Neuron (in vitro differentiated cells): ENCODE data around the gene EDARADD.

Experiments used
- H2AFZ ChIP-seq: one replicate; pipeline ENCODE4 v1.6.1; 2013; ENCODE audit warnings: low read depth, mild to moderate bottlenecking, inconsistent platforms, low read length, moderate library complexity
- H3K27me3 ChIP-seq: one replicate; pipeline ENCODE4 v1.6.1; 2013; ENCODE audit warnings: low read length; ENCODE audit not compliant: insufficient read depth
- H3K36me3 ChIP-seq: one replicate; pipeline ENCODE4 v1.6.1; 2013; ENCODE audit warnings: low read length; ENCODE audit not compliant: insufficient read depth
- H3K4me1 ChIP-seq: one replicate; pipeline ENCODE4 v1.6.1; 2013; ENCODE audit warnings: low read length; ENCODE audit not compliant: insufficient read depth
- H3K4me3 ChIP-seq: 2 replicates; pipeline ENCODE4 v1.5.1; 2013; ENCODE audit warnings: mild to moderate bottlenecking, low read length, moderate library complexity
- H3K9me3 ChIP-seq: one replicate; pipeline ENCODE4 v1.6.1; 2013; ENCODE audit warnings: low read length

The EDARADD gene

GRCh38 chr1:236465231-236465958 lies 71.3 kb downstream of the EDARADD start:
- Histone ChIP-seq H2AFZ (no peak overlapping the region), H3K36me3 (no peaks in the 10 kb centered on the region), H3K4me3 (no peak overlapping the region), H3K4me1 (no peaks in the 10 kb centered on the region), H3K27me3 (peaks cover 3% of the 10 kb centered on the region), H3K9me3 (no peaks in the 10 kb centered on the region)

DNA sequence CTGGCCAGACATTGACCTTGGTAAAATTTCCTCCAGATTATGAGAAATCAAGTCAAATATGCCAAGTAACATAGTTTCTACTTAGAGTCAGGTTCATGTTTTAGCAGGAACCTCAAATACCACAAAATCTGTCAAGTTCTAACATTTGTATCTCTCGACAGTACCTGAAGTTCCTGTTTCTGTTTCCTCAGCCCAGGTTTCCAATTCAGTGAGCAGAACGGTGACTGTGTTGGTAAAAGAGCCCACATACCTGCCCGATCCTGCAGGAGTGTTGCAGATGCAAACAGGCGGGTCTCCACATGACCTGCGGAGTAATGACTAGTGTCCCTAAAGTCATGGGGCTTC lies 71.8 kb downstream of the EDARADD start:
- peaks cover 3% of the 10 kb centered on the region for H3K27me3 ChIP-seq
- H3K4me3 ChIP-seq: no peak overlapping the region
- no peaks in the 10 kb centered on the region for H3K4me1 ChIP-seq
- no peak overlapping the region for H2AFZ ChIP-seq
- H3K36me3 ChIP-seq: no peaks in the 10 kb centered on the region
- no peaks in the 10 kb centered on the region for H3K9me3 ChIP-seq

GRCh38 chr1:236467327-236467641 lies 73.2 kb downstream of the EDARADD start:
- Histone ChIP-seq H3K36me3 (no peaks in the 10 kb centered on the region), H3K27me3 (peaks cover 5% of the 10 kb centered on the region), H2AFZ (no peak overlapping the region), H3K4me1 (no peaks in the 10 kb centered on the region), H3K4me3 (no peak overlapping the region), H3K9me3 (no peaks in the 10 kb centered on the region)

GRCh38 chr1:236468625-236469024 lies 74.5 kb downstream of the EDARADD start:
- H2AFZ ChIP-seq: no peak overlapping the region
- no peaks in the 10 kb centered on the region for H3K4me1 ChIP-seq
- no peaks in the 10 kb centered on the region for H3K36me3 ChIP-seq
- H3K9me3 ChIP-seq: no peaks in the 10 kb centered on the region
- peaks cover 5% of the 10 kb centered on the region for H3K27me3 ChIP-seq
- no peak overlapping the region for H3K4me3 ChIP-seq

GRCh38 chr1:236469466-236469865 lies 75.4 kb downstream of the EDARADD start:
- Histone ChIP-seq H3K4me3 (no peak overlapping the region), H3K4me1 (no peaks in the 10 kb centered on the region), H3K9me3 (no peaks in the 10 kb centered on the region), H2AFZ (no peak overlapping the region), H3K36me3 (no peaks in the 10 kb centered on the region), H3K27me3 (peaks cover 5% of the 10 kb centered on the region)

- Histone ChIP-seq H3K27me3 (peaks cover 2% of the 10 kb centered on the region), H3K4me1 (no peaks in the 10 kb centered on the region), H3K9me3 (no peaks in the 10 kb centered on the region), H3K36me3 (no peaks in the 10 kb centered on the region), H3K4me3 (no peak overlapping the region), H2AFZ (no peak overlapping the region)
Measured at GRCh38 chr1:236471096-236471495, 77.0 kb downstream of the EDARADD start.

GRCh38 chr1:236471653-236472052 lies 77.6 kb downstream of the EDARADD start:
- peaks cover 2% of the 10 kb centered on the region for H3K27me3 ChIP-seq
- no peaks in the 10 kb centered on the region for H3K4me1 ChIP-seq
- H3K36me3 ChIP-seq: no peaks in the 10 kb centered on the region
- no peaks in the 10 kb centered on the region for H3K9me3 ChIP-seq
- H3K4me3 ChIP-seq: no peak overlapping the region
- no peak overlapping the region for H2AFZ ChIP-seq

GRCh38 chr1:236472850-236473788 lies 79.0 kb downstream of the EDARADD start:
- H3K4me3 ChIP-seq: no peak overlapping the region
- H3K27me3 ChIP-seq: peaks cover 2% of the 10 kb centered on the region
- H3K9me3 ChIP-seq: no peaks in the 10 kb centered on the region

DNA sequence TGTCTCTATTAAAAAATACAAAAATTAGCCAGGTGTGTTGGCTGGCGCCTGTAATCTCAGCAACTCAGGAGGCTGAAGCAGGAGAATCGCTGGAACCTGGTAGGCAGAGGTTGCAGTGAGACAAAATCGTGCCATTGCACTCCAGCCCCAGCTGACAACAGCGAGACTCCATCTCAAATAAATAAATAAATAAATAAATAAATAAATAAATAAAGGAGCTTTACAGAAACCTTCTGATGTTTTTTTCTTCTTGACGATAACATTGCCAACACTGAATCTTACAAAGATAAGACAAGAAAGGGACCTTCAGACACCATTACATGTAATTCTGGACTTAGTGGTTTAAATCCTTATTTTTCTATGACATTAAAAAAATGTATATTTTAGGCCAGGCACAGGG lies 81.9 kb downstream of the EDARADD start:
- no peak overlapping the region for H2AFZ ChIP-seq
- H3K4me3 ChIP-seq: no peak overlapping the region
- H3K9me3 ChIP-seq: no peaks in the 10 kb centered on the region
- H3K4me1 ChIP-seq: no peaks in the 10 kb centered on the region
- peaks cover 2% of the 10 kb centered on the region for H3K27me3 ChIP-seq
- no peaks in the 10 kb centered on the region for H3K36me3 ChIP-seq

More at GRCh38 chr1:236472850-236473788, 79.0 kb downstream of the EDARADD start:
- Histone ChIP-seq H3K36me3 (no peaks in the 10 kb centered on the region), H2AFZ (no peak overlapping the region), H3K4me1 (no peaks in the 10 kb centered on the region)

DNA sequence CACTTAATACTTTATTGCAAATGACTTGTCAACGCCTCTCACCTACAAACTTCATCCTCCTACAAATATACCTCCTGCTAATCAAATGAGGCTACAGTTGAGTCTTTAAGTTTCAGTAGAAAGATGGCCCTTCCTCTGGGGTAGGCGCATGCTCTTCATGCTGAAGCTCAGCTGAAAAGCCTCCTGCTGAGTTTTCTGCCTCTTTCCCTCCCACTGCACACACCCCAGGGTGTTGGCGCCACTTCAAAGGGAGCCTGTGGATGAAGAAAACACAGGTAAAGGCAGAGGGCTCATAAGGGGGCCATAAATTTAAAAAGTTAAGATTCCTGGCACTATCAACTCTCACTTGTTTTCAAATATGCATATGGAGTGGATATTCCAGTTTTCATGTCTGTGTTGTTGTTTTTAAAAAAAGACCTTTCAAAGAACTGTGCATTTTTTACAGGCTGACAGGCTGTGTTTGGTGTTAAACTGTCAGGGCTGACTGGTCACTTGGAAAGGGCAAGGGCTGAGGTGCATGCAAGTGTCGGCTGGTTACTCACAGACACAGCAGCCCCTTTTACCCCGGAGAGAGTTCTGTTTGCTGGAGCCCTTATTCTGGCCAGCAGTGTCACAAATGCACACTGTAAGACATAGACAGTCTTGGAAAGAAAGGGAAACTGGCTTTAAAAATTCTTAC lies 86.8 kb downstream of the EDARADD start:
- no peak overlapping the region for H3K4me3 ChIP-seq
- no peaks in the 10 kb centered on the region for H3K36me3 ChIP-seq
- H3K9me3 ChIP-seq: no peaks in the 10 kb centered on the region
- H3K27me3 ChIP-seq: no peaks in the 10 kb centered on the region
- H3K4me1 ChIP-seq: no peaks in the 10 kb centered on the region
- H2AFZ ChIP-seq: no peak overlapping the region

- Histone ChIP-seq H3K9me3 (no peaks in the 10 kb centered on the region), H3K4me1 (no peaks in the 10 kb centered on the region), H3K27me3 (no peaks in the 10 kb centered on the region), H3K36me3 (no peaks in the 10 kb centered on the region), H2AFZ (no peak overlapping the region), H3K4me3 (no peak overlapping the region)
Measured at GRCh38 chr1:236484310-236484971, 90.4 kb downstream of the EDARADD start.

- Histone ChIP-seq H3K4me1 (no peaks in the 10 kb centered on the region), H3K9me3 (no peaks in the 10 kb centered on the region), H3K4me3 (no peak overlapping the region)
Measured at GRCh38 chr1:236486356-236487002, 92.4 kb downstream of the EDARADD start.

More at GRCh38 chr1:236486356-236487002, 92.4 kb downstream of the EDARADD start:
- Histone ChIP-seq H2AFZ (no peak overlapping the region), H3K27me3 (no peaks in the 10 kb centered on the region), H3K36me3 (no peaks in the 10 kb centered on the region)
